HAP-1 (cell line): ENCODE measurements around the gene SKIL.

Experiments used
- DNase-seq, 2 experiments: peaks; one replicate each; pipeline ENCODE4 v3.0.0-alpha.2; 2016 to 2020; ENCODE audit warnings: low spot score in 2 of 2
- H3K27me3 ChIP-seq: fragments of 250-450 bp; sonication (Bioruptor Pico); 2 replicates; pipeline ENCODE4 v1.5.1; 2020; ENCODE audit warnings: low read depth, mild to moderate bottlenecking, moderate library complexity
- H3K36me3 ChIP-seq: fragments of 250-450 bp; sonication (Bioruptor Pico); replicated peaks from 2 replicates; pipeline ENCODE4 v1.5.1; 2020; ENCODE audit warnings: mild to moderate bottlenecking
- H3K4me1 ChIP-seq: fragments of 250-450 bp; sonication (Bioruptor Pico); 2 replicates; pipeline ENCODE4 v1.5.1; 2020; ENCODE audit warnings: mild to moderate bottlenecking
- H3K4me3 ChIP-seq: fragments of 250-450 bp; sonication (Bioruptor Pico); 2 replicates; pipeline ENCODE4 v1.5.1; 2020; ENCODE audit warnings: mild to moderate bottlenecking, moderate library complexity
- H3K9me3 ChIP-seq: fragments of 250-450 bp; sonication (Bioruptor Pico); 2 replicates; pipeline ENCODE4 v1.5.1; 2020; ENCODE audit warnings: mild to moderate bottlenecking, moderate library complexity
- in situ Hi-C: fragments of 300-500 bp; cut with MboI; formaldehyde crosslinking; loops from 3 replicates; pipeline ENCODE4 v1.14.3; 2020; ENCODE audit warnings: low sequenced_read_pairs, inconsistent platforms, mixed read lengths

The SKIL gene

DNA sequence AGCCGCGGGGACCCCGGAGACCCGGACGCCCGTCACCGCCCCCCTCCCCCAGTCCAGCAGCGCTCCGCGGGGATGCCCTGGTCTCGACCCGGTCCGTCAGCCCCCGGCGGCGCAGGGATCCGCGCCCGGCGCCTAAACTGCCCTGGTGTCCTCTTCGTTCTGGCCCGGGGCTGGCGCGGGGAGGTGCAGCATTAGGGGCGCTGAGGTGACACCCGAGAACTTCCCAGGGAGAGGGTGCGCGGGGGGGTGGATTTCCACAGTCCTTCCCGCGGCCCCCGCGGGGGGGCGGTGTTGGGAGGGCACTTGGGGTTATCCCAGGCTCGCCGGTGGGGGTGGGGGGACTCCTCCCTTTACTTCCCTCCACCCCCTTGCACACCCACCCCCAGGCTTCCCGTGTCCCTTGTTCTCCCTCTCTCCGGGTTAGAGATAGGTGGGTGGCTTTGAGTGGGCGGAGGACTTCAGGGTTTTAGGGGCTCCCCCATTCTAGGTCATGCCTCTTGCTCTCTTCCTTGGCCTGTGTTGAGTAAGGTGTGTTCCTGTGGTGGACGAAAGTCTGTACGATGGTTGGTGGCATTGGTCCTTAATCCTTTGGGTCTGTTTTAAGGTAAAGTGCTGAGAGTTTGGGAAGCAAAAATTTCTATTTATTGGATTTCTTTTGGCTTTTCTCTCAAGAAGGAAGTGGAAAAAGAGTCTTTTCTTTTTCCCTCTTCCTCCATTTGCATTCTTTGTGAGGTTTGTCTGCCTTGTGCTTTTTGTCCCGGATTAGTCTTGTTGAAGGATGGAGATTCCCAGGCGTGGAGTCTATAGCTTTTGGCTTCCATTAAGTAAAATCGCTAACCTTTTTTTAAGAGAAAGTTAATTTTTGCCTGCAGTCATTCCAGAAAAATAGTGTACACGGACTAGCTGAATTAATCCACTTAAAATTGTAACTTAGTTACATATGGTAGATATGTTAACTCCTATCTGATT, 811 bp downstream of the SKIL start:
- Histone ChIP-seq H3K4me1 (peaks cover 12% of the 10 kb centered on the region; the same call in 1 of the 2 replicates), H3K9me3 (no peaks in the 10 kb centered on the region), H3K36me3 (peaks cover 10% of the 10 kb centered on the region), H3K27me3 (no peaks in the 10 kb centered on the region), H3K4me3 (peak overlapping the region; percentile 83)
- peak in 1 of 2 experiments; percentile 82 for DNase-seq
- in situ Hi-C loops, result no loop called here

DNA sequence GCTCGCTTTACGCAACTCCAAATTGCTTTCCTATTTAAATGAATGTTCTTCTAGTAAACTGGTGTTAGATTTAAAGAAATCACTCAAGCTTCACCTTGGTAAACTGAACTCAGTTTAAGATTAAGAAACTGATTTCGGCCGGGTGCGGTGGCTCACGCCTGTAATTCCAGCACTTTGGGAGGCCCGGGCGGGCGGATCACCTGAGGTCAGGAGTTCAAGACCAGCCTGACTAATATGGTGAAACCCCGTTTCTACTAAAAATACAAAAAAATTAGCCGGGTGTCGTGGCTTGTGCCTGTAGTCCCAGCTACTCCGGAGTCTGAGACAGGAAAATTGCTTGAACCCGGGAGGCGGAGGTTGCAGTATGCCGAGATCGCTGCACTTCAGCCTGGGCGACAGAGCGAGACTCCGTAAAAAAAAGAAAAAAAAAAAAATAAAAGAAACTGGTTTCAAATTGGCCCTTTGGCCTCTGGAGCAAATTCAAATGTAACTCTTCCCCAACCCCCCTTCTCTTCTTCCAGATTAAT, 1.7 kb downstream of the SKIL start:
- DNase-seq, result no peak
- Histone ChIP-seq H3K9me3 (no peaks in the 10 kb centered on the region), H3K27me3 (no peaks in the 10 kb centered on the region), H3K4me3 (peak overlapping the region; percentile 83), H3K36me3 (peaks cover 10% of the 10 kb centered on the region), H3K4me1 (peaks cover 12% of the 10 kb centered on the region; the same call in 1 of the 2 replicates)
- in situ Hi-C loops, result no loop called here

DNA sequence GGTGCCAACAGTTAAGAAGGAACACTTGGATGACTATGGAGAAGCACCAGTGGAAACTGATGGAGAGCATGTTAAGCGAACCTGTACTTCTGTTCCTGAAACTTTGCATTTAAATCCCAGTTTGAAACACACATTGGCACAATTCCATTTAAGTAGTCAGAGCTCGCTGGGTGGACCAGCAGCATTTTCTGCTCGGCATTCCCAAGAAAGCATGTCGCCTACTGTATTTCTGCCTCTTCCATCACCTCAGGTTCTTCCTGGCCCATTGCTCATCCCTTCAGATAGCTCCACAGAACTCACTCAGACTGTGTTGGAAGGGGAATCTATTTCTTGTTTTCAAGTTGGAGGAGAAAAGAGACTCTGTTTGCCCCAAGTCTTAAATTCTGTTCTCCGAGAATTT, 3.0 kb downstream of the SKIL start:
- peaks cover 16% of the 10 kb centered on the region for H3K36me3 ChIP-seq
- H3K27me3 ChIP-seq, result no peaks in the 10 kb centered on the region
- H3K4me1 ChIP-seq, result peaks cover 12% of the 10 kb centered on the region; the same call in 1 of the 2 replicates
- no peak for DNase-seq
- H3K4me3 ChIP-seq, result no peak overlapping the region
- peaks cover 3% of the 10 kb centered on the region; the same call in 1 of the 2 replicates for H3K9me3 ChIP-seq
- in situ Hi-C loops, result no loop called here

GRCh38 chr3:170360916-170361315, 3.4 kb downstream of the SKIL start:
- no peak overlapping the region for H3K4me3 ChIP-seq
- peaks cover 3% of the 10 kb centered on the region; the same call in 1 of the 2 replicates for H3K9me3 ChIP-seq
- DNase-seq, result no peak
- peaks cover 16% of the 10 kb centered on the region for H3K36me3 ChIP-seq
- in situ Hi-C loops, result no loop called here
- H3K4me1 ChIP-seq, result peaks cover 12% of the 10 kb centered on the region; the same call in 1 of the 2 replicates
- H3K27me3 ChIP-seq, result no peaks in the 10 kb centered on the region

DNA sequence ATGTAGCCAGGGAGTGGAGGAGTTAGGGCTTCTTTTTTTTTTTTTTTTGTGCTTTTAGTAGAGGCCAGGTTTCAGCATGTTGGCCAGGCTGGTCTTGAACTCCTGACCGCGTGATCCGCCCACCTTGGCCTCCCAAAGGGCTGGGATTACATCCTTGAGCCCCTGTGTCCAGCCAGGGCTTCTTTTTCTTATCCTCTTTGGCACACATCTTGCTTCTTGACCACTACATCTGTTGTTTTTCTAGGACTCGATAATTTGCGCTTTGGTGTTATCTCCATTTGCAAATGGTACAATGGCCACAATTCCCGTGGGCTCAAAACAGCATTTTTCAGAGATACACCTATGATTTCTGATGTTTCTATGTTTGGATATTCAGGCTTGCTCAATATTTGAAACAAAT, 4.2 kb downstream of the SKIL start:
- Histone ChIP-seq H3K4me3 (no peak overlapping the region), H3K36me3 (peaks cover 16% of the 10 kb centered on the region), H3K9me3 (peaks cover 3% of the 10 kb centered on the region; the same call in 1 of the 2 replicates), H3K4me1 (peaks cover 8% of the 10 kb centered on the region; the same call in 1 of the 2 replicates), H3K27me3 (no peaks in the 10 kb centered on the region)
- no peak for DNase-seq
- in situ Hi-C loops, result no loop called here

GRCh38 chr3:170363471-170363994, 6.0 kb downstream of the SKIL start:
- Histone ChIP-seq H3K4me1 (peaks cover 6% of the 10 kb centered on the region; the same call in 1 of the 2 replicates), H3K36me3 (peaks cover 13% of the 10 kb centered on the region), H3K4me3 (no peak overlapping the region), H3K9me3 (peaks cover 3% of the 10 kb centered on the region; the same call in 1 of the 2 replicates), H3K27me3 (no peaks in the 10 kb centered on the region)
- DNase-seq, result no peak
- in situ Hi-C loops, result no loop called here

- no peak for DNase-seq
- Histone ChIP-seq H3K9me3 (peaks cover 3% of the 10 kb centered on the region; the same call in 1 of the 2 replicates), H3K4me3 (no peak overlapping the region), H3K36me3 (peaks cover 10% of the 10 kb centered on the region), H3K4me1 (no peaks in the 10 kb centered on the region), H3K27me3 (no peaks in the 10 kb centered on the region)
- in situ Hi-C loops, result no loop called here
These were observed 7.5 kb downstream of the SKIL start for GRCh38 chr3:170364965-170365364.

GRCh38 chr3:170367797-170368196, 10.3 kb downstream of the SKIL start:
- Histone ChIP-seq H3K4me3 (no peak overlapping the region), H3K27me3 (no peaks in the 10 kb centered on the region), H3K36me3 (peaks cover 5% of the 10 kb centered on the region), H3K4me1 (peaks cover 11% of the 10 kb centered on the region), H3K9me3 (peaks cover 3% of the 10 kb centered on the region; the same call in 1 of the 2 replicates)
- no peak for DNase-seq
- in situ Hi-C loops, result no loop called here

DNA sequence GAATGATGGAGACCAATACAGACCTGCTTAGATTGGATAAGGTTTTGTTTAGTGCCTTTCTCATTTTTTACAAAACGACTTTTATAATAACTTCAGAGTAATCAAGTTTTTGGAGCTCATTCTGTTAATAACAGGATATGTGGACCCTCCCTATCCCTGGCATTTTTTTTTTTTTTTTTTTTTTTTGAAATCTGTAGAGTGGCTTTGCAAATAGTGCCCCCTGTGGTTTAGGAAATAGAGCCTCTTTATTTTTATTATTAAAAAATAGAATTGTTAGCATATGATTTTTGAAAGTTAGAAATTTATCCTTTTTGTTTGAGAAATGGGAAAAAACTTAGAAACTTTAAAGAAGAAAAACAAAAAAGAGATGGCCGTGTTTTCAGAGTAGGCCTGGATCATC, 11.4 kb downstream of the SKIL start:
- peaks cover 11% of the 10 kb centered on the region for H3K4me1 ChIP-seq
- in situ Hi-C loops, result no loop called here

GRCh38 chr3:170372190-170372879, 14.8 kb downstream of the SKIL start:
- no peaks in the 10 kb centered on the region for H3K36me3 ChIP-seq
- H3K4me3 ChIP-seq, result no peak overlapping the region
- H3K27me3 ChIP-seq, result no peaks in the 10 kb centered on the region
- in situ Hi-C loops, result no loop called here
- H3K9me3 ChIP-seq, result no peaks in the 10 kb centered on the region
- H3K4me1 ChIP-seq, result peaks cover 11% of the 10 kb centered on the region
- no peak for DNase-seq

More for the DNA sequence above, 11.4 kb downstream of the SKIL start:
- Histone ChIP-seq H3K36me3 (peaks cover 5% of the 10 kb centered on the region), H3K9me3 (peaks cover 3% of the 10 kb centered on the region; the same call in 1 of the 2 replicates), H3K4me3 (no peak overlapping the region), H3K27me3 (no peaks in the 10 kb centered on the region)
- no peak for DNase-seq

DNA sequence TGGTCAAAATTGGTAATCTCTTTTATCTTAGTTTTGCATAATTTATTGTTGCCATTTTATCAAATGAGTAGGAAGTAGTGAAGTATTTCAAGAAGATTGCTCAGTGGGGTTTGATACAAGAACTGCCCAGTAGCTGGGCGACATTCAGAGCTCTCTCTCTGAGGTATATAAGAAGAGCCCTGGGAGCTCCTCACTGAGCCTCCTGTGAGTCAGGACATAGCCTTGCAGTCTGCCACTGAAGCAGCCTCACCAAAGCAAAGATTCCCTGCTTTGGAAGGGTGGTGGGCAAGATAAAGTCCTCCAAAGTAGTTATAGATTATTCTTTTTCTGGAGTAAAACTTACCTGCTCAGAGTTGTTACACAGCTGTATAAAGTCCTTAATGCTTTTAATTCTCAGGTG, 26.1 kb downstream of the SKIL start:
- H3K4me3 ChIP-seq, result no peak overlapping the region
- H3K4me1 ChIP-seq, result no peaks in the 10 kb centered on the region
- DNase-seq, result no peak
- in situ Hi-C loops, result no loop called here
- no peaks in the 10 kb centered on the region; the same call in 1 of the 2 replicates for H3K9me3 ChIP-seq
- peaks cover 30% of the 10 kb centered on the region for H3K36me3 ChIP-seq
- H3K27me3 ChIP-seq, result no peaks in the 10 kb centered on the region

DNA sequence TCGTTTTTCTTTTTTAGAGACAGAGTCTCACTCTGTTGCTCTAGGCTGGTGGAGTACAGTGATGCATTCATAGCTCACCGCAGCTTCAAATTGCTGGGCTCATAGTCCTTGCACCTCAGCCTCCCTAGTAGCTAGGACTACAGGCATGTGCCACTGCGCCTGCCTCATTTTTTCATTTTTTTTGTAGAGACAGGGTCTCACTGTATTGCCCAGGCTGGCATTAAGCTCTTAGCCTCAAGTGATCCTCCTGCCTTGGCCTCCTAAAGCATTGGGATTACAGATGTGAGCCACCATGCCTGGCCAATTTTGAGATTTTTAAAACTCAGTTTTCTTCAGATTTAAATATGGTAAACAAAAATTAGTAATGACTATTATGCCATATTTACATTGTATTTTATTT, 29.0 kb downstream of the SKIL start:
- no peaks in the 10 kb centered on the region for H3K27me3 ChIP-seq
- H3K4me3 ChIP-seq, result no peak overlapping the region
- peaks cover 25% of the 10 kb centered on the region for H3K36me3 ChIP-seq
- H3K4me1 ChIP-seq, result no peaks in the 10 kb centered on the region
- no peak for DNase-seq
- in situ Hi-C loops, result no loop called here
- no peaks in the 10 kb centered on the region; the same call in 1 of the 2 replicates for H3K9me3 ChIP-seq

- Histone ChIP-seq H3K4me3 (no peak overlapping the region), H3K4me1 (no peaks in the 10 kb centered on the region), H3K36me3 (peaks cover 19% of the 10 kb centered on the region), H3K9me3 (no peaks in the 10 kb centered on the region; the same call in 1 of the 2 replicates), H3K27me3 (no peaks in the 10 kb centered on the region)
- DNase-seq, result no peak
- in situ Hi-C loops, result no loop called here
These were observed 30.4 kb downstream of the SKIL start for GRCh38 chr3:170387950-170388349.
